Calu3 (cell line): ENCODE results near the gene ITIH3. TPM values are rescaled to one million over a fixed set of nuclear protein-coding genes. Genes with fewer than 3 reads are reported as not detected.

ENCODE experiments used
- BruUV-seq: library from RNA; stranded (reverse); fragments of 400-500 nt; replicated peaks from 2 replicates; lab custom pipeline; 2021; lab: Mats Ljungman, UMichigan
- CTCF ChIA-PET: fragments of 300-600 bp; sonication (Branson Sonifier 250); formaldehyde crosslinking; loops from one replicate; lab custom pipeline; 2022; ENCODE audit warnings: antibody characterized with exemption; lab: Charles Lee
- DNase-seq: peaks from one replicate; pipeline ENCODE4 v3.0.0; 2022
- H3K27ac Mint-ChIP-seq: one replicate; pipeline ENCODE4 v1.8.0; 2022; ENCODE audit warnings: mixed read lengths; ENCODE audit not compliant: unreplicated experiment
- H3K27me3 Mint-ChIP-seq: one replicate; pipeline ENCODE4 v1.8.0; 2022; ENCODE audit warnings: mixed read lengths; ENCODE audit not compliant: unreplicated experiment
- H3K36me3 Mint-ChIP-seq: one replicate; pipeline ENCODE4 v1.8.0; 2022; ENCODE audit warnings: mild to moderate bottlenecking, moderate library complexity, mixed read lengths; ENCODE audit not compliant: insufficient read depth, unreplicated experiment
- H3K4me1 Mint-ChIP-seq: one replicate; pipeline ENCODE4 v1.8.0; 2022; ENCODE audit warnings: mild to moderate bottlenecking, low read depth, mixed read lengths; ENCODE audit not compliant: unreplicated experiment
- H3K4me3 Mint-ChIP-seq: one replicate; pipeline ENCODE4 v1.8.0; 2022; ENCODE audit warnings: mild to moderate bottlenecking, low read depth, moderate library complexity, mixed read lengths; ENCODE audit not compliant: unreplicated experiment
- H3K9me3 Mint-ChIP-seq: one replicate; pipeline ENCODE4 v1.8.0; 2022; ENCODE audit warnings: low read depth, mixed read lengths; ENCODE audit not compliant: unreplicated experiment
- intact Hi-C: fragments of 100-400 bp; cut with micrococcal nuclease; formaldehyde crosslinking; loops from one replicate; pipeline ENCODE4 v1.10.0; 2022; ENCODE audit not compliant: unreplicated experiment
- total RNA-seq: library from RNA; stranded (reverse); gene quantifications from 2 replicates; pipeline ENCODE4 v1.2.3, GENCODE V29; 2022
- TF ChIP-seq, protein P1 (sequence below): fragments of 200-600 bp; IDR thresholded peaks from one replicate; pipeline ENCODE4 v1.8.0; 2022; ENCODE audit warnings: antibody characterized with exemption; ENCODE audit not compliant: unreplicated experiment

ITIH3 gene
- total RNA-seq, 1 experiment from 2014 or later = not detected

DNA sequence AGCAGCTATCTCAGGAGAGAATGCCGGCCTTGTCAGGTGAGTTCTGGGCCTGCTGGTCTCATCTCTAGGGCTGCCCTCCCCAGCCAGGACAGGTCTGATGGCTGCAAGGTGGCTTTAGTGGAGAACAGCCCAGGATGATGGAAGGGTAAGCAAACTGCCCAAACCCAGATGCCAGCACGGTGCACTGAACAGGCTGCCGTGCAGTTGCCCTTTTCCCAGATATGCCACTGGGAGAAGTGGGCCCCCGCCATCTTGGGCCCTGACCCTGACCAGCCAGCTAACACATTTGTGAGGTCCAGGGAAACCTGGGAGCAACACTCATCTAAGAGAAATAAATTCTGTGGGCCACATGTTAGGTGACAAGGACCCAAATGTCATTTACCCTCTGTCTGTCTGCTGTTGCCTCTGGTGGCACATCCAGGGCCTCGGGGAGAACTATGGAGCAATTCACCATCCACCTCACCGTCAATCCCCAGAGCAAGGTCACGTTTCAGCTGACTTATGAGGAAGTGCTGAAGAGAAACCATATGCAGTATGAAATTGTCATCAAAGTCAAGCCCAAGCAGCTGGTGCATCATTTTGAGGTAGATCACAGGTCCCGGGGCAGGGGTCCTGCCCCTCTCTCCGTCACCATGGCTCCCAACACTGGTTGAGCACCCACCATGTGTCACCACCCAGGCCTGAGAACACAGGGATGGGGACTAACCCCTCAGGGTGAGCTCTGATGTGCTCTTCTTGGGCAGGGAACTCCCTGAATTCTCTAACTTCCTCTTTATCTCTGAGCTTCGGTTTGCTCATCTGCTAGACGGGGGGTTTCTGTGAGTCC, 15.4 kb upstream of the ITIH3 start:
- H3K27me3 Mint-ChIP-seq = peaks cover 37% of the 10 kb centered on the region
- H3K36me3 Mint-ChIP-seq = no peaks in the 10 kb centered on the region
- TF ChIP-seq, protein P1, sequence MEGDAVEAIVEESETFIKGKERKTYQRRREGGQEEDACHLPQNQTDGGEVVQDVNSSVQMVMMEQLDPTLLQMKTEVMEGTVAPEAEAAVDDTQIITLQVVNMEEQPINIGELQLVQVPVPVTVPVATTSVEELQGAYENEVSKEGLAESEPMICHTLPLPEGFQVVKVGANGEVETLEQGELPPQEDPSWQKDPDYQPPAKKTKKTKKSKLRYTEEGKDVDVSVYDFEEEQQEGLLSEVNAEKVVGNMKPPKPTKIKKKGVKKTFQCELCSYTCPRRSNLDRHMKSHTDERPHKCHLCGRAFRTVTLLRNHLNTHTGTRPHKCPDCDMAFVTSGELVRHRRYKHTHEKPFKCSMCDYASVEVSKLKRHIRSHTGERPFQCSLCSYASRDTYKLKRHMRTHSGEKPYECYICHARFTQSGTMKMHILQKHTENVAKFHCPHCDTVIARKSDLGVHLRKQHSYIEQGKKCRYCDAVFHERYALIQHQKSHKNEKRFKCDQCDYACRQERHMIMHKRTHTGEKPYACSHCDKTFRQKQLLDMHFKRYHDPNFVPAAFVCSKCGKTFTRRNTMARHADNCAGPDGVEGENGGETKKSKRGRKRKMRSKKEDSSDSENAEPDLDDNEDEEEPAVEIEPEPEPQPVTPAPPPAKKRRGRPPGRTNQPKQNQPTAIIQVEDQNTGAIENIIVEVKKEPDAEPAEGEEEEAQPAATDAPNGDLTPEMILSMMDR = no peak
- H3K27ac Mint-ChIP-seq = no peak overlapping the region
- H3K4me3 Mint-ChIP-seq = no peak overlapping the region
- H3K9me3 Mint-ChIP-seq = no peaks in the 10 kb centered on the region
- CTCF ChIA-PET = no interaction called here
- BruUV-seq = no TSS peak
- DNase-seq = no peak
- intact Hi-C loops = no loop called here
- peaks cover 38% of the 10 kb centered on the region for H3K4me1 Mint-ChIP-seq

GRCh38 chr3:52779837-52780585, 14.6 kb upstream of the ITIH3 start:
- intact Hi-C loops = no loop called here
- H3K9me3 Mint-ChIP-seq = no peaks in the 10 kb centered on the region
- H3K27me3 Mint-ChIP-seq = peaks cover 39% of the 10 kb centered on the region
- no peak overlapping the region for H3K4me3 Mint-ChIP-seq
- DNase-seq = no peak
- CTCF ChIA-PET = no interaction called here
- no peak overlapping the region for H3K27ac Mint-ChIP-seq
- no peaks in the 10 kb centered on the region for H3K36me3 Mint-ChIP-seq
- BruUV-seq = no TSS peak
- TF ChIP-seq, protein P1 = no peak
- H3K4me1 Mint-ChIP-seq = peaks cover 34% of the 10 kb centered on the region

GRCh38 chr3:52781741-52782140, 12.9 kb upstream of the ITIH3 start:
- peaks cover 45% of the 10 kb centered on the region for H3K27me3 Mint-ChIP-seq
- DNase-seq = no peak
- H3K4me3 Mint-ChIP-seq = no peak overlapping the region
- intact Hi-C loops = no loop called here
- no peaks in the 10 kb centered on the region for H3K9me3 Mint-ChIP-seq
- TF ChIP-seq, protein P1 = no peak
- no TSS peak for BruUV-seq
- no peak overlapping the region for H3K27ac Mint-ChIP-seq
- no peaks in the 10 kb centered on the region for H3K36me3 Mint-ChIP-seq
- H3K4me1 Mint-ChIP-seq = peaks cover 18% of the 10 kb centered on the region
- CTCF ChIA-PET = no interaction called here

DNA sequence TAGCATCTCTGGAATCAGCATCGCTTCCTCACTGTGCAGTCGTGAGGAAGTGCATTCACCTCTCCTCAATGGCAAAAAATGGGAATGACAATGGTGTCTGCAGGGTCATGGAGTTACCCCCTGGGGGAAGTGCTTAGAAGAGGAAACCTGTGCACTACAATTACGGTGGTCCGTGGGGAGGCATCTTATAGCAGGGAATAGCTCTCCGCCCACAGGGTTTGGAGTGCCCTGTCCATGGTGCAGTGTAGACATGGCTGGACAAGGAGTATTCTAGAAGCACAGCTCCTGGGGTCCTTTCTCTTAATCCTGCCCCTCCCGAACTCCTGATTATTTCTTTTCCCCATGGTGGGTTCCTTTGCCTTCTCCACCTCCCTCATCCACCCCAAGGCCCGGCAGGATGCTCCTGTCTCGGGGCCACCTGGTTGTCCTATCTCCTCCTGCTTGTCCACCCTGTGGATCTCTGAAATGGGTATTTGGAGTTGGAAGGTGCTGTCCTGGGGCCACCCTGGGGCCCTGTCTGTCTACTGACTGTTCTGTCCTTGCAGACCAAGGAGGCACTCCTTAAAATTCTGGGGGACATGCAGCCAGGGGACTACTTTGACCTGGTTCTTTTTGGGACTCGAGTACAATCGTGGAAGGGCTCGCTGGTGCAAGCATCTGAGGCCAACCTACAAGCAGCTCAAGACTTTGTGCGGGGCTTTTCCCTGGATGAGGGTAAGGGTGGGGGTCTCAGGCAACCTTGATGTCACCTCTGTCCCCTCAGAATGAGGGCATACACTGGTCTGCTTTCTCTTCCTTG, 12.0 kb upstream of the ITIH3 start:
- Mint-ChIP-seq H3K27me3 (peaks cover 54% of the 10 kb centered on the region), H3K9me3 (no peaks in the 10 kb centered on the region), H3K36me3 (no peaks in the 10 kb centered on the region), H3K4me3 (no peak overlapping the region), H3K4me1 (peaks cover 9% of the 10 kb centered on the region), H3K27ac (no peak overlapping the region)
- BruUV-seq = no TSS peak
- CTCF ChIA-PET = no interaction called here
- no peak for DNase-seq
- TF ChIP-seq, protein P1 = no peak
- intact Hi-C loops = no loop called here
